Ovary (tissue), 3 donors: ENCODE results near the gene GYG2.

ENCODE experiments used
- POLR2A ChIP-seq: fragments of 450-650 bp; IDR thresholded peaks from one replicate; pipeline ENCODE4 v1.6.1; 2017; ENCODE audit warnings: antibody characterized with exemption, mild to moderate bottlenecking, moderate library complexity
- TF ChIP-seq, protein P1 (sequence below), 3 donors: fragments of 450-650 bp in 2 of 3; fragments of 200-600 bp in 1 of 3; IDR thresholded peaks; one replicate each; pipeline versions ENCODE4 v1.5.1 to v1.8.0; 2016 to 2022; ENCODE audit warnings: antibody characterized with exemption in 3 of 3, mild to moderate bottlenecking in 1 of 3
- donor health status: DM: no; HTN: no; CAD: no.

DNA sequence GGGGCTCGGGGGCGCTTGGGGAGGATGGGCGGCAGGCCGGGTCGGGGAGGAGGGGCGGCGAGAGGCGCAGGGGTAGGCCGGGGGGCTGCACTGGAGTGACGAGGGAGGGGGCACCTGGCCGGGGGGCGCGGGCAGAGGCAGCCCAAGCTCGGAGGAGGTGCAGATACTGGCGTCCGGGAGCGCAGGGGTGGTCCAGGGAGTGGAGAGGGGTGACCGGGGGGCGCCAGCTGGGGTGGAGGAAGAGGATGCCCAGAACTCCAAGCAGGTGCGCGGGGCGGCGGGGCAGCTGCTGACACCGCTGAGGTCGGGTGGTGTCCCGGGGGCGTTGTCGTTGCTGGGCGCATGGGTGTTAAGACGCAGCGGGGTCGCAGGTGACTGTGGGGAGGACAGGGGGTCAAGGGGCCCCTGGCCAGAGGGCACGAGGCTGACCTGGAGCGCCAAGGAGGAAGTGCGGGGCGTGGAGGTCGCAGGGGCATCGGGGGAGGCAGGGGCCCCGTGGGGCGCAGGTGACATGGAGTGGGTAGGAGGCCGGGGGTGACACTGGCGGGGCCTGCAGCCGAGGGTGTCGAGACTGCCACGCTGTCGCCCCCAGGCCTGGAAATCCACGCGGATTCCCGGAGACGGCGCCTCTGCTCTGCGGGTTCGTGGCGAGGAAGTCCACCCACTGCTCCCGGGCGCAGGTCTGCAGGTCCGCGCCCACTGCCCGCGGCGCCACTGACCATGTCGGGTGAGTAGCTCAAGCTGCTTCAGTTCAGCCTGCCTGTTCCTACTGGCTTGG lies 928 bp downstream of the GYG2 start:
- TF ChIP-seq, protein P1, sequence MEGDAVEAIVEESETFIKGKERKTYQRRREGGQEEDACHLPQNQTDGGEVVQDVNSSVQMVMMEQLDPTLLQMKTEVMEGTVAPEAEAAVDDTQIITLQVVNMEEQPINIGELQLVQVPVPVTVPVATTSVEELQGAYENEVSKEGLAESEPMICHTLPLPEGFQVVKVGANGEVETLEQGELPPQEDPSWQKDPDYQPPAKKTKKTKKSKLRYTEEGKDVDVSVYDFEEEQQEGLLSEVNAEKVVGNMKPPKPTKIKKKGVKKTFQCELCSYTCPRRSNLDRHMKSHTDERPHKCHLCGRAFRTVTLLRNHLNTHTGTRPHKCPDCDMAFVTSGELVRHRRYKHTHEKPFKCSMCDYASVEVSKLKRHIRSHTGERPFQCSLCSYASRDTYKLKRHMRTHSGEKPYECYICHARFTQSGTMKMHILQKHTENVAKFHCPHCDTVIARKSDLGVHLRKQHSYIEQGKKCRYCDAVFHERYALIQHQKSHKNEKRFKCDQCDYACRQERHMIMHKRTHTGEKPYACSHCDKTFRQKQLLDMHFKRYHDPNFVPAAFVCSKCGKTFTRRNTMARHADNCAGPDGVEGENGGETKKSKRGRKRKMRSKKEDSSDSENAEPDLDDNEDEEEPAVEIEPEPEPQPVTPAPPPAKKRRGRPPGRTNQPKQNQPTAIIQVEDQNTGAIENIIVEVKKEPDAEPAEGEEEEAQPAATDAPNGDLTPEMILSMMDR (IDR thresholded peaks at IDR 0.05), result no peak
- no peak for TF ChIP-seq POLR2A
